ENCODE results near the gene NAIF1.

The NAIF1 gene

GRCh38 chr9:128106940-128107467 lies 39.9 kb upstream of the NAIF1 start:
- Mint-ChIP-seq H3K27ac (no peak overlapping the region), H3K4me3 (no peak overlapping the region), H3K36me3 (ENCODE audit: low read depth) (peaks cover 38% of the 10 kb centered on the region), H3K4me1 (peaks cover 51% of the 10 kb centered on the region), H3K9me3 (no peaks in the 10 kb centered on the region), H3K27me3 (ENCODE audit: low read depth) (no peaks in the 10 kb centered on the region)
- TF ChIP-seq CTCF (IDR thresholded peaks at IDR 0.05; ENCODE audit: unreplicated experiment in 3 of 3), result no peak

GRCh38 chr9:128106181-128106939 lies 39.2 kb upstream of the NAIF1 start:
- H3K27ac Mint-ChIP-seq, result no peak overlapping the region
- TF ChIP-seq CTCF (IDR thresholded peaks at IDR 0.05; ENCODE audit: unreplicated experiment in 3 of 3), result no peak
- H3K36me3 Mint-ChIP-seq (ENCODE audit: low read depth), result peaks cover 38% of the 10 kb centered on the region
- H3K4me1 Mint-ChIP-seq, result peaks cover 56% of the 10 kb centered on the region
- H3K9me3 Mint-ChIP-seq, result no peaks in the 10 kb centered on the region
- H3K4me3 Mint-ChIP-seq, result no peak overlapping the region
- H3K27me3 Mint-ChIP-seq (ENCODE audit: low read depth), result no peaks in the 10 kb centered on the region

- no peak for TF ChIP-seq CTCF (IDR thresholded peaks at IDR 0.05; ENCODE audit: unreplicated experiment in 3 of 3)
- no peaks in the 10 kb centered on the region for H3K9me3 Mint-ChIP-seq
- H3K27ac Mint-ChIP-seq, result no peak overlapping the region
- H3K27me3 Mint-ChIP-seq (ENCODE audit: low read depth), result no peaks in the 10 kb centered on the region
- no peak overlapping the region for H3K4me3 Mint-ChIP-seq
- H3K4me1 Mint-ChIP-seq, result peaks cover 60% of the 10 kb centered on the region
- peaks cover 40% of the 10 kb centered on the region for H3K36me3 Mint-ChIP-seq (ENCODE audit: low read depth)
These were observed 38.5 kb upstream of the NAIF1 start for GRCh38 chr9:128105538-128106175.

GRCh38 chr9:128104171-128104618 lies 37.1 kb upstream of the NAIF1 start:
- H3K27me3 Mint-ChIP-seq (ENCODE audit: low read depth), result no peaks in the 10 kb centered on the region
- H3K27ac Mint-ChIP-seq, result peak overlapping the region; percentile 61 to 87 (median 86)
- H3K9me3 Mint-ChIP-seq, result no peaks in the 10 kb centered on the region
- peaks cover 66% of the 10 kb centered on the region for H3K4me1 Mint-ChIP-seq
- H3K36me3 Mint-ChIP-seq (ENCODE audit: low read depth), result peaks cover 33% of the 10 kb centered on the region
- H3K4me3 Mint-ChIP-seq, result peak overlapping the region in 2 of 3 experiments; percentile 34 to 52
- TF ChIP-seq CTCF (IDR thresholded peaks at IDR 0.05; ENCODE audit: unreplicated experiment in 3 of 3), result no peak

GRCh38 chr9:128103589-128103962 lies 36.5 kb upstream of the NAIF1 start:
- no peaks in the 10 kb centered on the region for H3K27me3 Mint-ChIP-seq (ENCODE audit: low read depth)
- no peak overlapping the region for H3K4me3 Mint-ChIP-seq
- peaks cover 33% of the 10 kb centered on the region for H3K36me3 Mint-ChIP-seq (ENCODE audit: low read depth)
- TF ChIP-seq CTCF (IDR thresholded peaks at IDR 0.05; ENCODE audit: unreplicated experiment in 3 of 3), result peak; percentile 24 to 33 (median 25)
- H3K4me1 Mint-ChIP-seq, result peaks cover 67% of the 10 kb centered on the region
- peak overlapping the region in 1 of 3 experiments; percentile 86 for H3K27ac Mint-ChIP-seq
- no peaks in the 10 kb centered on the region for H3K9me3 Mint-ChIP-seq
